ENCODE measurements around the gene RNF213.
"Not testable (repeated sequence)": the region's sequence is repeated elsewhere in the genome, so short reads cannot be mapped to it uniquely, and the experiment has no call there.

RNF213 gene

GRCh38 chr17:80272366-80272765 lies 11.7 kb downstream of the RNF213 start:
- no peak for FAIRE-seq

GRCh38 chr17:80274331-80274730 lies 13.7 kb downstream of the RNF213 start:
- FAIRE-seq: no peak

GRCh38 chr17:80274871-80275449 lies 14.3 kb downstream of the RNF213 start:
- FAIRE-seq: no peak

GRCh38 chr17:80275857-80276256 lies 15.2 kb downstream of the RNF213 start:
- not testable (repeated sequence) for FAIRE-seq

GRCh38 chr17:80277751-80278671 lies 17.4 kb downstream of the RNF213 start:
- no peak for FAIRE-seq

- no peak for FAIRE-seq
Measured at GRCh38 chr17:80279895-80280294, 19.2 kb downstream of the RNF213 start.

- FAIRE-seq: no peak
Measured at GRCh38 chr17:80281516-80281915, 20.9 kb downstream of the RNF213 start.

- no peak for FAIRE-seq
Measured at GRCh38 chr17:80283116-80283852, 22.6 kb downstream of the RNF213 start.

GRCh38 chr17:80284631-80285030 lies 24.0 kb downstream of the RNF213 start:
- FAIRE-seq: no peak

GRCh38 chr17:80285237-80285920 lies 24.7 kb downstream of the RNF213 start:
- no peak for FAIRE-seq

GRCh38 chr17:80286638-80286960 lies 25.9 kb downstream of the RNF213 start:
- no peak for FAIRE-seq

- no peak for FAIRE-seq
Measured at GRCh38 chr17:80287038-80287437, 26.4 kb downstream of the RNF213 start.

GRCh38 chr17:80287806-80288567 lies 27.3 kb downstream of the RNF213 start:
- no peak for FAIRE-seq

- no peak for FAIRE-seq
Measured at GRCh38 chr17:80289616-80290015, 29.0 kb downstream of the RNF213 start.

- no peak for FAIRE-seq
Measured at GRCh38 chr17:80290156-80290555, 29.5 kb downstream of the RNF213 start.

- no peak for FAIRE-seq
Measured at GRCh38 chr17:80291260-80291659, 30.6 kb downstream of the RNF213 start.

- FAIRE-seq: no peak
Measured at GRCh38 chr17:80291691-80292487, 31.2 kb downstream of the RNF213 start.

- no peak for FAIRE-seq
Measured at GRCh38 chr17:80292521-80292971, 31.9 kb downstream of the RNF213 start.

- no peak for FAIRE-seq
Measured at GRCh38 chr17:80294210-80294609, 33.6 kb downstream of the RNF213 start.

- FAIRE-seq: no peak
Measured at GRCh38 chr17:80294653-80295052, 34.0 kb downstream of the RNF213 start.

- FAIRE-seq: no peak
Measured at GRCh38 chr17:80295146-80295545, 34.5 kb downstream of the RNF213 start.

Data from G401.6 (cell line).